ENCODE results near the gene ZNF19. TPM values are rescaled to one million over a fixed set of nuclear protein-coding genes. Genes with fewer than 3 reads are reported as not detected.

Gene ZNF19
- 2.5 and 3.0 TPM in 2 replicates for total RNA-seq

GRCh38 chr16:71489122-71489521, at the start of gene ZNF19:
Gene ZNF19 (minus strand): TSS chr16:71489324. CDS start chr16:71482114, 7,210 bp downstream.

GRCh38 chr16:71526111-71526631, 37.0 kb upstream of the ZNF19 start, which contains the start of gene CHST4:
Gene CHST4 (plus strand): TSS chr16:71526426. CDS start chr16:71536678, 10,252 bp downstream.

GRCh38 chr16:71461686-71462648, 27.2 kb downstream of the ZNF19 start, which contains the start of gene ZNF23:
Gene ZNF23 (minus strand): TSS chr16:71462247. CDS start chr16:71456796, 5,451 bp downstream.

GRCh38 chr16:71442051-71442440, 47.1 kb downstream of the ZNF19 start, which contains the start of gene TLE7:
Gene TLE7 (minus strand): TSS chr16:71442054. CDS start chr16:71433324, 8,730 bp downstream.

Other genes starting within 250 kb of the ZNF19 start
- gene CMTR2, start 199.9 kb downstream of the ZNF19 start, total RNA-seq, result 37.2 and 46.1 TPM in 2 replicates
- gene CALB2, start 130.6 kb downstream of the ZNF19 start, total RNA-seq, result not detected in 2 replicates
- not detected in 2 replicates for gene TLE7, start 47.3 kb downstream of the ZNF19 start, total RNA-seq
- gene ZNF23, start 27.1 kb downstream of the ZNF19 start, total RNA-seq, result 5.2 and 5.3 TPM in 2 replicates
- gene CHST4, start 37.1 kb upstream of the ZNF19 start, total RNA-seq, result not detected in 2 replicates
- not detected in 2 replicates for gene TAT, start 87.8 kb upstream of the ZNF19 start, total RNA-seq
- 0.13 TPM in 1 of 2 replicates, not detected in the other for gene MARVELD3, start 136.9 kb upstream of the ZNF19 start, total RNA-seq
- gene PHLPP2, start 235.4 kb upstream of the ZNF19 start, total RNA-seq, result 12.3 and 14.8 TPM in 2 replicates

Data from thoracic aorta endothelial cell (primary cell).